WTC11 (cell line): Measurements from ENCODE around the gene GALK2. TPM values are rescaled to one million over a fixed set of nuclear protein-coding genes. Genes with fewer than 3 reads are reported as not detected.

Experiments used
- ATAC-seq: fragments of 200-7000 bp; cut with Tn5 transposase; 2 replicates; pipeline ENCODE4 v1.10.0; 2021; ENCODE audit warnings: mild to moderate bottlenecking, moderate library complexity
- CTCF ChIA-PET: fragments of 300-600 bp; sonication (Branson Sonifier 250); formaldehyde crosslinking; loops from one replicate; lab custom pipeline; 2021; ENCODE audit warnings: antibody characterized with exemption; lab: Charles Lee
- POLR2A ChIA-PET: fragments of 350-600 bp; sonication (Branson Sonifier 250); formaldehyde crosslinking; loops from one replicate; lab custom pipeline; 2021; ENCODE audit warnings: antibody characterized with exemption; lab: Charles Lee
- DNase-seq: peaks from one replicate; pipeline ENCODE4 v3.0.0; 2021; ENCODE audit warnings: low spot score
- H3K27ac Mint-ChIP-seq: 2 replicates; pipeline ENCODE4 v1.8.0; 2021; ENCODE audit warnings: mixed read lengths
- H3K27me3 Mint-ChIP-seq: 2 replicates; pipeline ENCODE4 v1.8.0; 2021; ENCODE audit warnings: low read depth, mild to moderate bottlenecking, moderate library complexity, mixed read lengths
- H3K36me3 Mint-ChIP-seq: 2 replicates; pipeline ENCODE4 v1.8.0; 2021; ENCODE audit warnings: mixed read lengths
- H3K4me1 Mint-ChIP-seq: 2 replicates; pipeline ENCODE4 v1.8.0; 2022; ENCODE audit warnings: mixed read lengths
- H3K4me3 Mint-ChIP-seq: 2 replicates; pipeline ENCODE4 v1.8.0; 2021; ENCODE audit warnings: mild to moderate bottlenecking, moderate library complexity, mixed read lengths
- H3K9me3 Mint-ChIP-seq: 2 replicates; pipeline ENCODE4 v1.8.0; 2021; ENCODE audit warnings: mixed read lengths
- ELF4 ChIP-seq: sonication (generic); formaldehyde crosslinking; IDR thresholded peaks from 2 replicates; pipeline ENCODE4 v1.8.1; 2022; ENCODE audit warnings: low read depth, mild to moderate bottlenecking, moderate library complexity, missing genetic modification reagents
- EMX1 ChIP-seq: fragments of 250-450 bp; sonication (Bioruptor Pico); IDR thresholded peaks from 2 replicates; pipeline ENCODE4 v1.8.0; 2021; ENCODE audit warnings: mild to moderate bottlenecking
- FOXJ3 ChIP-seq: sonication (generic); formaldehyde crosslinking; IDR thresholded peaks from 2 replicates; pipeline ENCODE4 v1.9.0; 2021; ENCODE audit warnings: missing genetic modification reagents, mild to moderate bottlenecking, borderline replicate concordance
- HMGA2 ChIP-seq: fragments of 250-450 bp; sonication (Bioruptor Pico); IDR thresholded peaks from 2 replicates; pipeline ENCODE4 v1.4.0; 2021; ENCODE audit warnings: mild to moderate bottlenecking, moderate library complexity
- IRF2 ChIP-seq: sonication (generic); formaldehyde crosslinking; IDR thresholded peaks from 2 replicates; pipeline ENCODE4 v1.8.0; 2022; ENCODE audit warnings: low read depth, missing genetic modification reagents, borderline replicate concordance
- JUN ChIP-seq: sonication (generic); formaldehyde crosslinking; IDR thresholded peaks from 2 replicates; pipeline ENCODE4 v1.8.0; 2023; ENCODE audit warnings: mild to moderate bottlenecking, missing genetic modification reagents
- KAT7 ChIP-seq: sonication (generic); formaldehyde crosslinking; IDR thresholded peaks from 2 replicates; pipeline ENCODE4 v1.8.1; 2023; ENCODE audit warnings: missing genetic modification reagents, mild to moderate bottlenecking, borderline replicate concordance
- MYBL2 ChIP-seq: sonication (generic); formaldehyde crosslinking; IDR thresholded peaks from 2 replicates; pipeline ENCODE4 v1.8.1; 2023; ENCODE audit warnings: mild to moderate bottlenecking, moderate library complexity, missing genetic modification reagents
- NR1H2 ChIP-seq: sonication (generic); formaldehyde crosslinking; IDR thresholded peaks from 2 replicates; pipeline ENCODE4 v1.9.0; 2021; ENCODE audit warnings: mild to moderate bottlenecking, moderate library complexity, missing genetic modification reagents
- NR2C2 ChIP-seq: sonication (generic); formaldehyde crosslinking; IDR thresholded peaks from 2 replicates; pipeline ENCODE4 v1.8.0; 2022; ENCODE audit warnings: mild to moderate bottlenecking, missing genetic modification reagents
- NR3C1 ChIP-seq: sonication (generic); formaldehyde crosslinking; conservative IDR thresholded peaks from 2 replicates; pipeline ENCODE4 v1.8.1; 2023; ENCODE audit warnings: low read depth, mild to moderate bottlenecking, missing genetic modification reagents
- SOX15 ChIP-seq: fragments of 250-450 bp; sonication (Bioruptor Pico); IDR thresholded peaks from 2 replicates; pipeline ENCODE4 v1.9.0; 2021; ENCODE audit warnings: mild to moderate bottlenecking
- TP53 ChIP-seq: sonication (generic); formaldehyde crosslinking; IDR thresholded peaks from 2 replicates; pipeline ENCODE4 v1.8.1; 2023; ENCODE audit warnings: mild to moderate bottlenecking, missing genetic modification reagents
- ZNF671 ChIP-seq: fragments of 250-450 bp; sonication (Bioruptor Pico); IDR thresholded peaks from 2 replicates; pipeline ENCODE4 v1.8.0; 2021; ENCODE audit warnings: mild to moderate bottlenecking
- total RNA-seq: library from RNA; stranded (reverse); gene quantifications from 3 replicates; pipeline ENCODE4 v1.2.3, GENCODE V29; 2021
- TF ChIP-seq, protein P1 (sequence below): sonication (generic); formaldehyde crosslinking; IDR thresholded peaks from 2 replicates; pipeline ENCODE4 v1.8.1; 2022; ENCODE audit warnings: mild to moderate bottlenecking, moderate library complexity, missing genetic modification reagents
- TF ChIP-seq, protein P2 (sequence below): fragments of 250-450 bp; sonication (Bioruptor Pico); IDR thresholded peaks from 2 replicates; pipeline ENCODE4 v2.1.2; 2022; ENCODE audit warnings: mild to moderate bottlenecking, moderate library complexity
- TF ChIP-seq, protein P3 (sequence below): fragments of 250-450 bp; sonication (Bioruptor Pico); IDR thresholded peaks from 2 replicates; pipeline ENCODE4 v1.9.0; 2021; ENCODE audit warnings: mild to moderate bottlenecking
- TF ChIP-seq, protein P4 (sequence below): sonication (generic); formaldehyde crosslinking; IDR thresholded peaks from 2 replicates; pipeline ENCODE4 v1.8.1; 2023; ENCODE audit warnings: mild to moderate bottlenecking, missing genetic modification reagents, moderate library complexity
- TF ChIP-seq, protein P5 (sequence below): fragments of 250-450 bp; sonication (Bioruptor Pico); IDR thresholded peaks from 2 replicates; pipeline ENCODE4 v1.8.0; 2021; ENCODE audit warnings: mild to moderate bottlenecking
- TF ChIP-seq, protein P6 (sequence below): sonication (generic); formaldehyde crosslinking; IDR thresholded peaks from 2 replicates; pipeline ENCODE4 v1.8.1; 2023; ENCODE audit warnings: mild to moderate bottlenecking, missing genetic modification reagents
- TF ChIP-seq, protein P7 (sequence below): sonication (generic); formaldehyde crosslinking; IDR thresholded peaks from 2 replicates; pipeline ENCODE4 v1.8.1; 2022; ENCODE audit warnings: missing genetic modification reagents, borderline replicate concordance

GALK2 gene
- total RNA-seq, 1 experiment from 2014 or later: 16.9 TPM

DNA sequence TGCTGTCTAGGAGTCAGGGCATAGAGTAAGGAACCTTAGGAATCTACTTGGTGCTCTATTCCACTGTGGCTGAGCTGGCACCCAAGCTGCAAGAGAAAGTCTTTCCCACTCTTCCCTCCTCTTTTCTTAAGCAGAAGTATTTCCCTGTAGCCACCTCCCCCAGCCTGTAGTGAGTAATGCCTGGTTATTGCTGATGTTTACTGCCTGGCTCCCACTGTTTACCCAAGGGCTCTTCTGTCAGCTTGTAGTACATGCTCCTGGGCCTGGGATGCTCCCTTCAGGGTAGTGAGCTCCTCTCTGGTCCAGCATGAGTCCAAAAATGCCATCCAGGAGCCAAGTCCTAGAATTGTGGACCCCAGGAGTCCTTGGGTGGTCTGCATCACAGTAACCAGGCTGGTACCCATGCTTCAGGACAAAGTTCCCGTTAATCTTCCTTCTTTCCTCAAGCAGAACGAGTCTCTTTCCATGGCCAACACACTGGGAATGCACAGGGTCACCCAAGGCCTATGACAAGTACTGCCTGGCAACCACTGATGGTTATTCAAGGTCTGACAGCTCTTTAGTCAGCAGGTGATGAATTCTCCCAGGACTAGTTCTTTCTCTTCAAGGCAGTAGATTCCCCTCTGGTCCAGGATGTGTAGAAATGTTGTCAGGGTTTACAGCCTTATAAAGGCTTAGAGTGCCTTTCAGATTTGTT is 17.6 kb downstream of the GALK2 start:
- H3K27me3 Mint-ChIP-seq: no peaks in the 10 kb centered on the region
- ChIA-PET POLR2A (no interaction called here), CTCF (no interaction called here)
- H3K4me3 Mint-ChIP-seq: no peak overlapping the region
- TF ChIP-seq HMGA2 (CRISPR knock-in tag) (no peak), IRF2 (CRISPR knock-in tag) (no peak), ELF4 (CRISPR knock-in tag) (no peak), NR2C2 (no peak), NR3C1 (CRISPR knock-in tag) (no peak)
- TF ChIP-seq, protein P1, sequence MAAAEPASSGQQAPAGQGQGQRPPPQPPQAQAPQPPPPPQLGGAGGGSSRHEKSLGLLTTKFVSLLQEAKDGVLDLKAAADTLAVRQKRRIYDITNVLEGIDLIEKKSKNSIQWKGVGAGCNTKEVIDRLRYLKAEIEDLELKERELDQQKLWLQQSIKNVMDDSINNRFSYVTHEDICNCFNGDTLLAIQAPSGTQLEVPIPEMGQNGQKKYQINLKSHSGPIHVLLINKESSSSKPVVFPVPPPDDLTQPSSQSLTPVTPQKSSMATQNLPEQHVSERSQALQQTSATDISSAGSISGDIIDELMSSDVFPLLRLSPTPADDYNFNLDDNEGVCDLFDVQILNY (CRISPR knock-in tag): no peak
- TF ChIP-seq, protein P2, sequence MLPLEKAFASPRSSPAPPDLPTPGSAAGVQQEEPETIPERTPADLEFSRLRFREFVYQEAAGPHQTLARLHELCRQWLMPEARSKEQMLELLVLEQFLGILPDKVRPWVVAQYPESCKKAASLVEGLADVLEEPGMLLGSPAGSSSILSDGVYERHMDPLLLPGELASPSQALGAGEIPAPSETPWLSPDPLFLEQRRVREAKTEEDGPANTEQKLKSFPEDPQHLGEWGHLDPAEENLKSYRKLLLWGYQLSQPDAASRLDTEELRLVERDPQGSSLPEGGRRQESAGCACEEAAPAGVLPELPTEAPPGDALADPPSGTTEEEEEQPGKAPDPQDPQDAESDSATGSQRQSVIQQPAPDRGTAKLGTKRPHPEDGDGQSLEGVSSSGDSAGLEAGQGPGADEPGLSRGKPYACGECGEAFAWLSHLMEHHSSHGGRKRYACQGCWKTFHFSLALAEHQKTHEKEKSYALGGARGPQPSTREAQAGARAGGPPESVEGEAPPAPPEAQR: no peak
- TF ChIP-seq, protein P3, sequence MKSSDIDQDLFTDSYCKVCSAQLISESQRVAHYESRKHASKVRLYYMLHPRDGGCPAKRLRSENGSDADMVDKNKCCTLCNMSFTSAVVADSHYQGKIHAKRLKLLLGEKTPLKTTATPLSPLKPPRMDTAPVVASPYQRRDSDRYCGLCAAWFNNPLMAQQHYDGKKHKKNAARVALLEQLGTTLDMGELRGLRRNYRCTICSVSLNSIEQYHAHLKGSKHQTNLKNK (CRISPR knock-in tag): no peak
- TF ChIP-seq, protein P4, sequence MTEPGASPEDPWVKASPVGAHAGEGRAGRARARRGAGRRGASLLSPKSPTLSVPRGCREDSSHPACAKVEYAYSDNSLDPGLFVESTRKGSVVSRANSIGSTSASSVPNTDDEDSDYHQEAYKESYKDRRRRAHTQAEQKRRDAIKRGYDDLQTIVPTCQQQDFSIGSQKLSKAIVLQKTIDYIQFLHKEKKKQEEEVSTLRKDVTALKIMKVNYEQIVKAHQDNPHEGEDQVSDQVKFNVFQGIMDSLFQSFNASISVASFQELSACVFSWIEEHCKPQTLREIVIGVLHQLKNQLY (CRISPR knock-in tag): no peak
- no peak for ATAC-seq
- H3K27ac Mint-ChIP-seq: no peak overlapping the region
- H3K4me1 Mint-ChIP-seq: peaks cover 40% of the 10 kb centered on the region
- no peak for DNase-seq
- H3K9me3 Mint-ChIP-seq: peaks cover 6% of the 10 kb centered on the region; the same call in 1 of the 2 replicates
- H3K36me3 Mint-ChIP-seq: no peaks in the 10 kb centered on the region

DNA sequence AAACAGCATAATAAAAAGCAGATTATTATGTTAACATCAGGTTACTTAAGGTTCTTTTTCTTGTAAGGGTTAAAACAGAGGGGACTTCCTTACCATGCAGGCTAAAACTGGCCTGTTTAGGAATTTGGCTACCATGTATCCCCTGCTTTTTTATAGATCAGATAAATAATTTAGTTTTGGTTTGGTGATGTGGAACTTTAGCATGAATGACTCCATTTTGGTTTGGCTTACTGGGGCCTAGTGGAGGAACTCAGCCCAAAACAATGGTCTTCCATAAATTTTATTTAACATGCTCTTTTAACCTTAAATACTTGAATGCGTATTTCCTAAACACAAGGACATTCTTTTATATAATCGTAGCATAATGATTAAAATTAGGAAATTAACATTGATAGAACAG is 18.9 kb downstream of the GALK2 start:
- H3K4me1 Mint-ChIP-seq: peaks cover 40% of the 10 kb centered on the region
- H3K9me3 Mint-ChIP-seq: peaks cover 6% of the 10 kb centered on the region; the same call in 1 of the 2 replicates
- POLR2A ChIA-PET: no interaction called here
- CTCF ChIA-PET: no interaction called here
- H3K27ac Mint-ChIP-seq: no peak overlapping the region
- H3K27me3 Mint-ChIP-seq: no peaks in the 10 kb centered on the region
- ATAC-seq (no peak), DNase-seq (no peak)
- H3K4me3 Mint-ChIP-seq: no peak overlapping the region
- TF ChIP-seq, protein P5, sequence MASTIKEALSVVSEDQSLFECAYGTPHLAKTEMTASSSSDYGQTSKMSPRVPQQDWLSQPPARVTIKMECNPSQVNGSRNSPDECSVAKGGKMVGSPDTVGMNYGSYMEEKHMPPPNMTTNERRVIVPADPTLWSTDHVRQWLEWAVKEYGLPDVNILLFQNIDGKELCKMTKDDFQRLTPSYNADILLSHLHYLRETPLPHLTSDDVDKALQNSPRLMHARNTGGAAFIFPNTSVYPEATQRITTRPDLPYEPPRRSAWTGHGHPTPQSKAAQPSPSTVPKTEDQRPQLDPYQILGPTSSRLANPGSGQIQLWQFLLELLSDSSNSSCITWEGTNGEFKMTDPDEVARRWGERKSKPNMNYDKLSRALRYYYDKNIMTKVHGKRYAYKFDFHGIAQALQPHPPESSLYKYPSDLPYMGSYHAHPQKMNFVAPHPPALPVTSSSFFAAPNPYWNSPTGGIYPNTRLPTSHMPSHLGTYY (CRISPR knock-in tag): no peak
- TF ChIP-seq SOX15 (CRISPR knock-in tag): no peak
- no peak for TF ChIP-seq IRF2 (CRISPR knock-in tag)
- no peak for TF ChIP-seq NR1H2 (CRISPR knock-in tag)
- no peak for TF ChIP-seq KAT7
- TF ChIP-seq, protein P6, sequence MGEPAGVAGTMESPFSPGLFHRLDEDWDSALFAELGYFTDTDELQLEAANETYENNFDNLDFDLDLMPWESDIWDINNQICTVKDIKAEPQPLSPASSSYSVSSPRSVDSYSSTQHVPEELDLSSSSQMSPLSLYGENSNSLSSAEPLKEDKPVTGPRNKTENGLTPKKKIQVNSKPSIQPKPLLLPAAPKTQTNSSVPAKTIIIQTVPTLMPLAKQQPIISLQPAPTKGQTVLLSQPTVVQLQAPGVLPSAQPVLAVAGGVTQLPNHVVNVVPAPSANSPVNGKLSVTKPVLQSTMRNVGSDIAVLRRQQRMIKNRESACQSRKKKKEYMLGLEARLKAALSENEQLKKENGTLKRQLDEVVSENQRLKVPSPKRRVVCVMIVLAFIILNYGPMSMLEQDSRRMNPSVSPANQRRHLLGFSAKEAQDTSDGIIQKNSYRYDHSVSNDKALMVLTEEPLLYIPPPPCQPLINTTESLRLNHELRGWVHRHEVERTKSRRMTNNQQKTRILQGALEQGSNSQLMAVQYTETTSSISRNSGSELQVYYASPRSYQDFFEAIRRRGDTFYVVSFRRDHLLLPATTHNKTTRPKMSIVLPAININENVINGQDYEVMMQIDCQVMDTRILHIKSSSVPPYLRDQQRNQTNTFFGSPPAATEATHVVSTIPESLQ (CRISPR knock-in tag): no peak
- no peak for TF ChIP-seq MYBL2 (CRISPR knock-in tag)
- TF ChIP-seq, protein P2: no peak
- TF ChIP-seq TP53 (CRISPR knock-in tag): no peak
- TF ChIP-seq FOXJ3 (CRISPR knock-in tag): no peak
- no peak for TF ChIP-seq JUN (CRISPR knock-in tag)
- TF ChIP-seq, protein P7, sequence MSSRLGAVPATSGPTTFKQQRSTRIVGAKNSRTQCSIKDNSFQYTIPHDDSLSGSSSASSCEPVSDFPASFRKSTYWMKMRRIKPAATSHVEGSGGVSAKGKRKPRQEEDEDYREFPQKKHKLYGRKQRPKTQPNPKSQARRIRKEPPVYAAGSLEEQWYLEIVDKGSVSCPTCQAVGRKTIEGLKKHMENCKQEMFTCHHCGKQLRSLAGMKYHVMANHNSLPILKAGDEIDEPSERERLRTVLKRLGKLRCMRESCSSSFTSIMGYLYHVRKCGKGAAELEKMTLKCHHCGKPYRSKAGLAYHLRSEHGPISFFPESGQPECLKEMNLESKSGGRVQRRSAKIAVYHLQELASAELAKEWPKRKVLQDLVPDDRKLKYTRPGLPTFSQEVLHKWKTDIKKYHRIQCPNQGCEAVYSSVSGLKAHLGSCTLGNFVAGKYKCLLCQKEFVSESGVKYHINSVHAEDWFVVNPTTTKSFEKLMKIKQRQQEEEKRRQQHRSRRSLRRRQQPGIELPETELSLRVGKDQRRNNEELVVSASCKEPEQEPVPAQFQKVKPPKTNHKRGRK (CRISPR knock-in tag): no peak
- no peak for TF ChIP-seq ZNF671 (CRISPR knock-in tag)
- TF ChIP-seq EMX1: no peak
- H3K36me3 Mint-ChIP-seq: no peaks in the 10 kb centered on the region
